Panc1 (cell line): ENCODE data around the gene MIF.

Source experiments
- POLR2AphosphoS5 ChIP-seq: IDR thresholded peaks from 2 replicates; pipeline ENCODE4 v1.6.1; 2012; ENCODE audit warnings: mild to moderate bottlenecking, low read depth, low read length, moderate library complexity
- REST ChIP-seq, 2 experiments: IDR thresholded peaks; 2 replicates each; pipeline ENCODE4 v1.6.1; 2011 to 2012; ENCODE audit warnings: low read depth in 2 of 2, control low read depth in 1 of 2, low read length in 1 of 2, mild to moderate bottlenecking in 1 of 2, moderate library complexity in 1 of 2; ENCODE audit not compliant: insufficient read depth in 1 of 2
- SIN3A ChIP-seq: IDR thresholded peaks from 2 replicates; pipeline ENCODE4 v1.6.1; 2012; ENCODE audit warnings: low read depth, mild to moderate bottlenecking, low read length, moderate library complexity, borderline replicate concordance; ENCODE audit not compliant: insufficient read depth
- TCF7L2 ChIP-seq: IDR thresholded peaks from 2 replicates; pipeline ENCODE4 v1.6.1; 2011; ENCODE audit warnings: mild to moderate bottlenecking, low read depth, low read length, inconsistent platforms
- TF ChIP-seq, protein P1 (sequence below): fragments of 450-650 bp; IDR thresholded peaks from 2 replicates; pipeline ENCODE4 v1.5.1; 2017; ENCODE audit warnings: mild to moderate bottlenecking

DNA sequence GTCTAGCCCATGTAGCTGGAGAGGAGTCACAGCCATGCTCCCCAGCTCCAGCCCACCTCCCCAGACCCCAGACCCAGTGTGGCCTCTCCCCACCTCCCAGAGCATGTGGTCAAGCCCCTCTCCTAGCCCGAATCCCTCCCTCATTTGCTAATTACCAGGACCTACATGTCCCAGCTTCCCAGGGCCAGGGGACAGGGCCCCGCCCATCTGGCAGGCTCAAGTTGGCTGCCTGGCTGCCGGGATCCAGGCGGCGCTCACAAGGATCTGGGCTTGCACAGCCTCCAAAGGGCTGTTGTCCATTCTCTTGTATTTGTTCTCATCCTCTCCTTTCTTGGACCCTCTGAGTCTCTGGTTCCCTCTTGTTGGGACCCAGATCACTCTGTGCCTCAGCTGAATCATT lies 4.6 kb upstream of the MIF start:
- TF ChIP-seq, protein P1, sequence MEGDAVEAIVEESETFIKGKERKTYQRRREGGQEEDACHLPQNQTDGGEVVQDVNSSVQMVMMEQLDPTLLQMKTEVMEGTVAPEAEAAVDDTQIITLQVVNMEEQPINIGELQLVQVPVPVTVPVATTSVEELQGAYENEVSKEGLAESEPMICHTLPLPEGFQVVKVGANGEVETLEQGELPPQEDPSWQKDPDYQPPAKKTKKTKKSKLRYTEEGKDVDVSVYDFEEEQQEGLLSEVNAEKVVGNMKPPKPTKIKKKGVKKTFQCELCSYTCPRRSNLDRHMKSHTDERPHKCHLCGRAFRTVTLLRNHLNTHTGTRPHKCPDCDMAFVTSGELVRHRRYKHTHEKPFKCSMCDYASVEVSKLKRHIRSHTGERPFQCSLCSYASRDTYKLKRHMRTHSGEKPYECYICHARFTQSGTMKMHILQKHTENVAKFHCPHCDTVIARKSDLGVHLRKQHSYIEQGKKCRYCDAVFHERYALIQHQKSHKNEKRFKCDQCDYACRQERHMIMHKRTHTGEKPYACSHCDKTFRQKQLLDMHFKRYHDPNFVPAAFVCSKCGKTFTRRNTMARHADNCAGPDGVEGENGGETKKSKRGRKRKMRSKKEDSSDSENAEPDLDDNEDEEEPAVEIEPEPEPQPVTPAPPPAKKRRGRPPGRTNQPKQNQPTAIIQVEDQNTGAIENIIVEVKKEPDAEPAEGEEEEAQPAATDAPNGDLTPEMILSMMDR = no peak
- no peak for TF ChIP-seq REST (IDR thresholded peaks at IDR 0.05; ENCODE audit: insufficient read depth in 1 of 2, low read depth in 2 of 2, low read length in 1 of 2)
- TF ChIP-seq POLR2AphosphoS5 = no peak
- no peak for TF ChIP-seq TCF7L2
- TF ChIP-seq SIN3A = no peak
